OCI-LY1 (cell line): Measurements from ENCODE around the gene RGS7.

Experiments used
- H2AFZ ChIP-seq: fragments of 200-600 bp; sonication (generic), shearing (Covaris generic); 2 replicates; pipeline ENCODE4 v1.6.0; 2014; ENCODE audit warnings: antibody characterized with exemption, mild to moderate bottlenecking, low read length
- H3F3A ChIP-seq: fragments of 200-600 bp; sonication (generic), shearing (Covaris generic); 2 replicates; pipeline ENCODE4 v1.6.0; 2014; ENCODE audit warnings: mild to moderate bottlenecking, antibody characterized with exemption, low read length, moderate library complexity; ENCODE audit not compliant: insufficient read depth
- H3K27ac ChIP-seq: fragments of 200-600 bp; sonication (generic); 2 replicates; pipeline ENCODE4 v1.5.1; 2014; ENCODE audit warnings: low read length, mixed run types, mild to moderate bottlenecking, low read depth; ENCODE audit not compliant: poor library complexity, severe bottlenecking
- H3K27me3 ChIP-seq: fragments of 200-600 bp; sonication (generic); 2 replicates; pipeline ENCODE4 v1.6.0; 2014; ENCODE audit warnings: antibody characterized with exemption, mild to moderate bottlenecking, low read length, moderate library complexity; ENCODE audit not compliant: insufficient read depth
- H3K36me3 ChIP-seq: fragments of 200-600 bp; sonication (generic); 2 replicates; pipeline ENCODE4 v1.6.1; 2014; ENCODE audit warnings: mild to moderate bottlenecking, antibody characterized with exemption, low read length, moderate library complexity, mixed read lengths; ENCODE audit not compliant: insufficient read depth
- H3K4me1 ChIP-seq: fragments of 200-600 bp; sonication (generic); 2 replicates; pipeline ENCODE4 v1.5.1; 2014; ENCODE audit warnings: mild to moderate bottlenecking, low read length, moderate library complexity; ENCODE audit not compliant: insufficient read depth, severe bottlenecking
- H3K4me2 ChIP-seq: fragments of 200-600 bp; sonication (generic), shearing (Covaris generic); 2 replicates; pipeline ENCODE4 v1.6.1; 2014; ENCODE audit warnings: low read length
- H3K4me3 ChIP-seq: fragments of 200-600 bp; sonication (generic); 2 replicates; pipeline ENCODE4 v1.5.1; 2014; ENCODE audit warnings: low read length, low read depth, mild to moderate bottlenecking, mixed read lengths; ENCODE audit not compliant: poor library complexity, severe bottlenecking
- H3K79me2 ChIP-seq: fragments of 200-600 bp; shearing (Covaris generic); 2 replicates; pipeline ENCODE4 v1.6.1; 2016; ENCODE audit warnings: mixed run types, low read length, mixed read lengths; ENCODE audit not compliant: insufficient read depth
- H3K9ac ChIP-seq: fragments of 200-600 bp; sonication (generic), shearing (Covaris generic); 2 replicates; pipeline ENCODE4 v1.6.1; 2014; ENCODE audit warnings: mild to moderate bottlenecking, low read length, mixed read lengths
- H3K9me2 ChIP-seq: fragments of 200-600 bp; sonication (generic), shearing (Covaris generic); 2 replicates; pipeline ENCODE4 v1.6.1; 2014; ENCODE audit warnings: low read depth, mild to moderate bottlenecking, low read length, mixed read lengths
- H3K9me3 ChIP-seq: fragments of 200-600 bp; shearing (Covaris generic); 2 replicates; pipeline ENCODE4 v1.6.1; 2014; ENCODE audit warnings: low read length, mixed read lengths
- H4K20me1 ChIP-seq: fragments of 200-600 bp; sonication (generic), shearing (Covaris generic); 2 replicates; pipeline ENCODE4 v1.6.0; 2016; ENCODE audit warnings: mild to moderate bottlenecking, low read length; ENCODE audit not compliant: insufficient read depth
- EZH2 ChIP-seq: fragments of 200-600 bp; sonication (generic), shearing (Covaris generic); IDR thresholded peaks from 2 replicates; pipeline ENCODE4 v1.8.0; 2017; ENCODE audit warnings: borderline replicate concordance, mixed run types, mild to moderate bottlenecking, antibody characterized with exemption, low read length, moderate library complexity, mixed read lengths
- TF ChIP-seq, protein P1 (sequence below): fragments of 200-600 bp; sonication (generic), shearing (Covaris generic); IDR thresholded peaks from 2 replicates; pipeline ENCODE4 v1.5.1; 2017; ENCODE audit warnings: mild to moderate bottlenecking, antibody characterized with exemption, low read length, moderate library complexity, mixed read lengths

The RGS7 gene

DNA sequence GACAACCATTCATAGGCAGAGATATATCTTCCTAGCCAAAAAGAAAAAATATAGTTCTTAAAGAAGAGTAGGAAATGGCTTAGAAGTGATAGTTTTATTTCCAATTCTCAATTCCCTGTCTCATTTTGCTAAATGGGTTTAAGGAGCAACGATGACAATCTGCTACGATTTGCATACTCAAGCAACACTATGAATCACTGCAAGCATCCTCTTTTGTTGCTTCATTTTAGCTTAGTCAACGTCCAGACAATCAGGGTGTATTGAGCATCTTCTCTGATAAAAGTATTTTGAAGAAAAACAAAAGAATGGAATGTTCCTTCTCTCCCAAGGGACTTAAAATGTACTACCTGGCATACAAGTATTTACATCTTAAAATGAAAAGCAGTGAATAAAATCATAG is 80.6 kb downstream of the RGS7 start:
- TF ChIP-seq, protein P1, sequence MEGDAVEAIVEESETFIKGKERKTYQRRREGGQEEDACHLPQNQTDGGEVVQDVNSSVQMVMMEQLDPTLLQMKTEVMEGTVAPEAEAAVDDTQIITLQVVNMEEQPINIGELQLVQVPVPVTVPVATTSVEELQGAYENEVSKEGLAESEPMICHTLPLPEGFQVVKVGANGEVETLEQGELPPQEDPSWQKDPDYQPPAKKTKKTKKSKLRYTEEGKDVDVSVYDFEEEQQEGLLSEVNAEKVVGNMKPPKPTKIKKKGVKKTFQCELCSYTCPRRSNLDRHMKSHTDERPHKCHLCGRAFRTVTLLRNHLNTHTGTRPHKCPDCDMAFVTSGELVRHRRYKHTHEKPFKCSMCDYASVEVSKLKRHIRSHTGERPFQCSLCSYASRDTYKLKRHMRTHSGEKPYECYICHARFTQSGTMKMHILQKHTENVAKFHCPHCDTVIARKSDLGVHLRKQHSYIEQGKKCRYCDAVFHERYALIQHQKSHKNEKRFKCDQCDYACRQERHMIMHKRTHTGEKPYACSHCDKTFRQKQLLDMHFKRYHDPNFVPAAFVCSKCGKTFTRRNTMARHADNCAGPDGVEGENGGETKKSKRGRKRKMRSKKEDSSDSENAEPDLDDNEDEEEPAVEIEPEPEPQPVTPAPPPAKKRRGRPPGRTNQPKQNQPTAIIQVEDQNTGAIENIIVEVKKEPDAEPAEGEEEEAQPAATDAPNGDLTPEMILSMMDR: no peak
- TF ChIP-seq EZH2: no peak
- no peaks in the 10 kb centered on the region for H3K79me2 ChIP-seq
- no peaks in the 10 kb centered on the region for H3K36me3 ChIP-seq
- H3K4me1 ChIP-seq: no peaks in the 10 kb centered on the region
- H2AFZ ChIP-seq: no peak overlapping the region
- no peaks in the 10 kb centered on the region for H3K9me3 ChIP-seq
- no peak overlapping the region for H3K27ac ChIP-seq
- no peaks in the 10 kb centered on the region for H3F3A ChIP-seq
- H3K9ac ChIP-seq: no peak overlapping the region
- H3K4me2 ChIP-seq: no peak overlapping the region
- no peaks in the 10 kb centered on the region for H4K20me1 ChIP-seq
- H3K27me3 ChIP-seq: no peaks in the 10 kb centered on the region
- no peak overlapping the region for H3K4me3 ChIP-seq
- H3K9me2 ChIP-seq: no peaks in the 10 kb centered on the region

DNA sequence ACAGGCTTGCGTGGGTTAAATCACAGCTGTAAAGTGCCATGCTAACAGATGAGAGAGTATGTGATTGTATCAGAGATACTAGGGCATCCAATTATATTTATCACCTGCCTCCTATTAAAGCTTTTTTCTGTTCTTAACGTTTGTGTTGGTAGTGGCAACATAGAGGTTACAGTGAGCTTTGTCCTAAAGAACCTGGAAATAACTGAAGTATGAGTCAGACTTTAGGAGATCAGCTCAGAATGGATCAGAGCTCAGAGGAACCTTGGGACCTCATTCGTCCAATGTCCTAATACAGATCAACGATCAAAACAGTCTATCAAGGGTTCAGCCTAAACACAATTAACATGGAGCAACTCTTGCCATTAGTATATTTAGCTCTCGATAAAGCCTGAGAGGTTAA is 81.0 kb downstream of the RGS7 start:
- no peak overlapping the region for H3K4me3 ChIP-seq
- H3K9me3 ChIP-seq: no peaks in the 10 kb centered on the region
- H3K9me2 ChIP-seq: no peaks in the 10 kb centered on the region
- no peak overlapping the region for H3K27ac ChIP-seq
- H2AFZ ChIP-seq: no peak overlapping the region
- no peaks in the 10 kb centered on the region for H4K20me1 ChIP-seq
- no peaks in the 10 kb centered on the region for H3K36me3 ChIP-seq
- no peaks in the 10 kb centered on the region for H3K4me1 ChIP-seq
- no peaks in the 10 kb centered on the region for H3K27me3 ChIP-seq
- no peaks in the 10 kb centered on the region for H3K79me2 ChIP-seq
- no peak overlapping the region for H3K4me2 ChIP-seq
- H3K9ac ChIP-seq: no peak overlapping the region
- no peaks in the 10 kb centered on the region for H3F3A ChIP-seq
- TF ChIP-seq EZH2: no peak
- TF ChIP-seq, protein P1: no peak

DNA sequence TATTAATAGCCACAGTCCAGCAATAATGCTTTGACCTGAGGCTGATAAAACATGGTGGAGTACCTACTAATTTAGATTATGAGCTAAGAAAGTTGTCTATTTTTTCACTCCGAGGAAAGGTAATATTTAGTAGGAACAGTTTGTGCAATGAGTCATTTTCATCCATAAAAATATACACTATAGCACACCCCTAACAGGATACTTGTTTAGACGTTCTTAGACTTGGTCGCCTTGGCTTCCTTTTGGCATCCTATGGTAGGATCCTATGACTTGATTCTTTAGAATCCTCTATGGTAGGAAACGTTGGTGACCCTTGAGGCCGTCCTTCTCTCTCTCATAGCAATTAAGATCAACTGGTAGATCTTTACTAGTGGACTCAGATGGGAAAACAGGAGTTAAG is 81.8 kb downstream of the RGS7 start:
- H3K4me2 ChIP-seq: no peak overlapping the region
- TF ChIP-seq, protein P1: no peak
- TF ChIP-seq EZH2: no peak

More for the DNA sequence above, 81.8 kb downstream of the RGS7 start:
- Histone ChIP-seq H3K9me2 (no peaks in the 10 kb centered on the region), H3F3A (no peaks in the 10 kb centered on the region), H3K36me3 (no peaks in the 10 kb centered on the region), H3K4me3 (no peak overlapping the region), H3K9ac (no peak overlapping the region), H4K20me1 (no peaks in the 10 kb centered on the region), H3K4me1 (no peaks in the 10 kb centered on the region), H3K79me2 (no peaks in the 10 kb centered on the region), H3K27me3 (no peaks in the 10 kb centered on the region), H3K9me3 (no peaks in the 10 kb centered on the region), H2AFZ (no peak overlapping the region), H3K27ac (no peak overlapping the region)
